Dedifferentiated amniotic fluid mesenchymal stem cell (primary cell): ENCODE results near the gene CCDC33.

Source experiments
- DNase-seq: peaks from one replicate; pipeline ENCODE4 v3.0.0-alpha.2; 2016; ENCODE audit errors: extremely low spot score

CCDC33 gene

DNA sequence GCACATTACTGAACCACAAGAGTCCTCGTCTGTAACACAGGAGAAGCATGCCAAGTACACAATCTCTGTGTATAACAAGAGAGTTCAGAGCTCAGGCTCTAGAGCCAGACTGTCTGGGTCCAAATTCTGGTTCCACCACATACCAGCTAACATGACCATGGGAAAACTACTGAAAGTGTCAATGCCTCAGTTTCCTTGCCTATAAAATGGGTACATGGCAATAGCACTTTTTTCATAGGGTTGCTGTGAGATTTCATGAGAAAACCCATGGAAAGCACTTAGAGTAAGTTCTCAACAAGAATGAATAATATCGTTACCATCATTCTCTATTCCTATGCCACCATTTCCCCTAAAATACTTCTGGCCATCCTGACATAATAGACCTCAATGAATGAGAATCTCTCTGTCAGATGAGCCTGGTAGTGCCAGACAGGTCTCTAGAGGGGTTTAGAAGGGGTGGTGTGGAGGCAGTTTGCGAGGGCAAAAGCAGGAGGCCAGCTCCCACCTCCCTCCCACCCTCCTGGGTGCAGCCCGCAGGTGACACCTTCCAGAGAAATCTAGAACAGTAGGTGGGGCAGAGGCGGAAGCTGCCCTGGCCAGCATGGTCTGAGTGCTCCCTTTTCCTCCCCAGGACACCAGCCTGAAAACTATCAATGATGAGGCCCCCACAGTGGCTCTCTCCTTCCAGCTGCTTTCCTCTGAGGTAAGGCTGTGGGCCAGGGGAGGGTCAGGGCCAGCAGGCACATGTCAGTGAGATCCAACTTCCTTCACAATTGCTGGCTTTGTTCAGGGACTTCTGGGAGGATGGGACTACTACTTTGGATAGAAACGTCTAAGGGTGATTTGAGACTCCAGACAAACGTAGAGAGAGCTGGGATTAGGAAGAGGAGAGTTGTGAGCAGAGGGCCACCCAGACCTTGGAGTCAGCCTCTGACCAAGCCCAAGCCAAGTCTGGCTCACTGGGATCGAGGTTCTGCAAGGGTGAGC is 45.3 kb downstream of the CCDC33 start:
- no peak for DNase-seq

DNA sequence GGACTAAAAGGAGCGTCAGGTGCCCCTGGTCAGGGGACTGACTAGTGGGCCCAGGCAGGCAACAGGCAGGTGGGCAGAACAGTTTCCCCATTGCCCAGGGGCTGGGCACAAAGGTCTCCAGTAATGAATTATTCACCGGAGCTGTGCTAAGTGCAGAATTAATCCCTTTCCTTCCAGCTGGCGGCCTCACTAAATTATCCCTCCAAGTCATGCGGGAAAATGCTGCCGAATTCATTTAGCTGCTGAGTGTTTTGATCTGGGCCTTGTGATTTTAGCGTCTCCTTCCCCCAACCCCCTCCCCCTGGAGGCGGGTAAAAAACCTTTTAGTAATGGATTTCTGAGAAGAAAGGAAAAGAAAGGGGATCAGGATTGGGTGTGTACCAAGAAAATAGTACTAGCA is 47.2 kb downstream of the CCDC33 start:
- DNase-seq: no peak

DNA sequence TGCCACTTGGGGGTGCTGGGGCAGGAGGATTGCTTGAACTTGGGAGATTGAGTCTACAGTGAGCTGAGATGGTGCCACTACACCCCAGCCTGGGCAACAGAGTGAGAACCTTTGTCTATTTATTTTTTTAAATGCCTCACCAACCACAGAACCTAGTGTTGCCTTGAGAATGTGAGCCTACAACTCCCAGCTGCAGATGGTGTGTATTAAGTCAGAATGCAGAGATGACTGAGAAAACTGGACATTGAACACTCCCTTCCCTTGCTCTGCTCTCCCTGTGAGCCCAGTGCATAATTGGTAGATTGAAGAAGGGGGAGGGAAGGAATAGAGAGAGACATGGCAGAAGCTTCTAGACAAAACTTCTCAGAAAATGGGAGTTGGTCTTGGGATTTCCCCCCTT is 53.5 kb downstream of the CCDC33 start:
- DNase-seq: no peak

DNA sequence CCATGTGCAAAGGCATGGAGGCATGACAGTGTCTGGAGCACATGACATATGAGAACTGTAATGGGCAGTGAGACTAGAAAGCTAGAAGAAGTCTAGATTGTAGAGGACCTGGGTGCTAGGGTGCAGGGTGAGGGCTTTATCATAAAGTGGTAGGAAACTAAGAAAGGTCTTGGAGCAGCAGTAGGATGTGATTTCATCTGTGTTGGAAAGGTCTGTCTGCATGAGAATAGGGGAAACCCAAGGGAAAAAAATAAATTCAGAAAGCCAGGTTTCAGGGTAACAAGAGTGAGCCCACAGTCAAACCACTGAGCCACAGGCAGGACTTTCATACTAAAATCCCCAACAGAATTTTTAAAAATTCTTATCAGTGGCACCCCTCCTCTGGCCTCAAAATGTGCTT is 54.5 kb downstream of the CCDC33 start:
- no peak for DNase-seq

DNA sequence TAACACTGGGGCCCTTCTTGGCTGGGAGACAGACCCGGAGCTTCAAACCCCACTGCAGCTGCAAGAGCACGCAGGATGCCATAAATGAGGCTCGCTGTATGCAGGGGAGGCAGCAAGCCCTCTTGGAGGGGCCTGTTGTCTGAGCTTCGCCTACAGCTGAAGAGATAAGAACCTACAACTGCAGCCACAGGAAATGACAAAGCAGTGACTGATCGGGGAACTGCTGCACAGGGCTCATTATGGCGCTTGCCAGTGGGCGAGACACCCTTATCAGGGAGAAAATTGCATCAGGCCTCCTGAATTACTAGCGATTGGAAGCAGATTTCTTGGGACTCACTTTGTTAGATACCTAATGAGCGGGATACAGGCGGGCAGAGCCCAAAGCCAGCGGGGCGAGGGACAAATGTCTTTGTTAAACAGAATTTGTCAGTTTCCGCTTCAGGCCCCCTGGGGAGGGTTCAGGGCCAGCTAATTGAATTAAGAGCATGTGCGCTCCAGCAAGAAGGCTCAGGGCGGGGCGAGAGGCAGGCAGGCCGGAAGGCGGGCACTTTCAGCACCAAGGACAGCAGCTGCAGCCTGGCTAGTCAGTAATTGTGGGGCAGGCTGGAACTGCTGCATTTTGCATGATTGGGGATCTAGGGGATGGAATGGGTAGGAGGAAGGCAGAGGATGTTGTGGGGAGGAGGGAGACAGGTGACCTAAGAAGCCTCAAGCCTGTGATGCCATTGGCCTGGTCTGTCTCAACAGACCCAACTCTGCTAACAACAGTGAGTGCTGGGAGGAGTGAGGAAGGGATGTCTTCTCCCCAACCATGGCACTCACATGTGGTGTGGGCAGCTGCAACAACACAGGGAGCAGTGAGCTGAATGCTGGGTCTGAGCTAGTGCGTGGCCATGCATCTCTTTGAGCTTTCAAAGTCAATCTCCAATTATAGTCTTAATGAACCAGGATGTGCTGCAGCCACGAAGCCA is 55.3 kb downstream of the CCDC33 start:
- DNase-seq: peak; percentile 70

DNA sequence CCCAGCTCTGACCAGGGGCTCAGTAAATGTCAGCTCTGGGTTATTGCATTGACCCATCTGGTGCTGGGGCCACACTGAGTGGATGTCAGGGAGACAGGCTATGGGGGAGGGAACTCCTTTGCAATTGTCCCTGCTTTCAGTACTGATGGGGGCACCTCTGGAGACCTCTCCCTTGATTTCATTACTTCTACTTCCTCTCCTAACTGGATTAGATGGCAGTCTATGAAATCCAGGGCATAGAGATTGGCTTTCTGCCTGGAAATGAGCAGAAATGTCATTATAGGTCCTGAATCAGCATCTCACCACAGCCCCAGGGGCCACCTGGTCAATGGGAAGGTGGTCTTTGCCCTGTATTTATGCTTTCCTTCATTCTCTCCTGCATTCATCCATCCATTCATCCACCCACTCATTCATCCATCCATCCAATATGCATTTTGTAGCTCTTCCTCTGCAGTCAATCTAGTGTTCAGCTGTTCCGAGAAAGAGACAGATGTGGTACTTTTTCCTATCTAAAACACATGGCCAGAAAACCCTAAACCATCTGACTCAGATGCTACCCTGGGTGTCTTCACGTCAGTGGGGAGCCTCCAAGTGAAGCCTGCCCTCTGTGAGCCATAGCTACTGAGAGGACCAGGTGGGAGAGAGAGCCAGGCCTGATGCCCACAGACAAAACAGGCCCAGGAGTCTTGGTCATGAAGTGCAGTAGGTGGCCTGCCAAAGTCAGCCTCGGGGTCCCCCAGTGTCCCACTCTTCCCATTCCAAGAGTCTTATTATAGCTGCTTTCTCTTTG is 57.1 kb downstream of the CCDC33 start:
- no peak for DNase-seq

DNA sequence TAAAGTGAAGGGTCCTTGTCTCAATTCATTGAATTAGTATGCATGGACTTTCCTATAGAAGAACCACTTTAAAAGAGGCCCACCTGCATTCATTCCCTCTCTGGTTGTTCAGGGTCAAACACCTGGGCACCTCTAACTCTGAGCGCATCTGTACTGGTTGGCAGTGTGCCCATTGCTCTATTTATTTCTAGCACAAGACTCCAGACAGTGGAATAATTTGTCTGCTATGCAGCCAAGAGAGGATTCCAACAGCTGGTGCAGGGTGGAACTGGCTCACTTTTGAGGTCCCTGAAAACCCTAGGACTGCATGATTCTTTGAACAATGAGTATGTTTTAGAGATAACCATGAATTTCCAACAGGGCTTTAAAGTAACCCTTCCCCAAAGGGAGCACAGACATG is 57.9 kb downstream of the CCDC33 start:
- no peak for DNase-seq

DNA sequence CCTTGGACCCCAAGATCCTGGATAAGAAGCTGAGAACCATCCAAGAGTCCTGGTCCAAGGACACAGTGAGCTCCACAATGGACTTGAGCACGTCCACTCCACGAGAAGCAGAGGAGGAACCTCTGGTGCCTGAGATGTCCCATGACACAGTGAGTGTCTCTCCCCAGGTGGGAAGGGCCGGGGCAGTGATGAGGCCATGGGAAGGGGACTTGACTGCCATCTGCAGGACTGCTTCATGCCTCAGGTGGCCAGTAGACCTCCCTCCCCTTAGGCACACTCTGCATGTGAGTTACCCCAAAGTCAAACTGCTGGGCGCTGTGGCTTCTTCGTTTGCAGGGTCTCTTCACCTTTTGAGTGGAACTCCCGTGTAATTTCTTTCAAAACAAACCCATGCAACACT is 59.7 kb downstream of the CCDC33 start:
- no peak for DNase-seq

DNA sequence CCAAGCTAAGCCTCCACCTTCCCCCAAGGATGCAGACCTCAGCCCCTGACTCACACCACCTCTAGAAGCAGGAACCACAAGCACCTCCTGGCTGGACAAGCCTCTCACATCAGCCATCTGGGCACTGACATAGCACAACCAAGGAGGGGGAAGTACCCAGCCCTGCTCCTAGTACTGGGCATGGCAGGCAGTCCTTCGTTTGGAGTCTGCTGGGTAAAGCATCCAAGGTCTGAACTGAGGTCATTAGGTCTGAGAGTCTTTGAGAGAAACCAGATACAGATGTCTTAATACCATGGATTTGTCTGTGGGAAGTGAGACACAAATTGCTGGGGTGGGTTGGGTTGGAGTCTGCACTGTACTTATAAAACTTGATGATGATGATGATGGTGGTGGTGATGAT is 61.8 kb downstream of the CCDC33 start:
- DNase-seq: no peak

DNA sequence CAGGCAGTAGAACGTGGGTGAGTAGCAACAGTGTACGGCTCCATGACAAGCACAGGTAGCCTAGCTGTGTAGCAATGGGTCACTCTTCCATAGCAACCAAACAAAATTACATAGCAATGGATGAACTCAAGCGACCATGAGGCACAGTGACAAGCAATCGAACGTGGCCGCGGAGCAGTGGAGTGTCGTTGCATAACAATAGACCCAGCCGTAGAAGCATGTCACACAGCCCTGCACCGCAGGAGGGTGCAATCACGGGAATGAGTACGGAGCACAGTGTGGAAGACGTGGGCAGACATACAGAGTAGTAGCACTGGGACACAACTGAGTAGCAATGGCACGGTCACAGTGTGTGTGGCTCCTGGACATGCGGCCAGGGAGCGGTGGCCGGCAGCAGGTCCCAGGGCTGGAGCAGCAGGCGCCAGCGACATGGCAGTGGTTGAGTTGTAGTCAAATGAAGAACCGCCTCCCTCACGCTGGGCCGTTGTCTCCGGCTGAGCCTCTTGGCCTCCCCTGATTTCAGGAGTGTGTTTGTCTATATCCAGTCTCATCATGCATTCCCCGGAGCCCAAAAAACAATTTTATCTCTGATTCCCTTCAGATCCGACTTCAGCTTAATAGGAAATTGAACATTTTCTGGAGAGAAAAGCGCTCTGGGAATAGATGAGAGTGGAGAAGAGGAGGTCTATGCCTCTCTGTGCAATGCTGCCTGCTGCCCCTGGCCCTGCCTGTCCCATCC is 64.1 kb downstream of the CCDC33 start:
- DNase-seq: no peak

DNA sequence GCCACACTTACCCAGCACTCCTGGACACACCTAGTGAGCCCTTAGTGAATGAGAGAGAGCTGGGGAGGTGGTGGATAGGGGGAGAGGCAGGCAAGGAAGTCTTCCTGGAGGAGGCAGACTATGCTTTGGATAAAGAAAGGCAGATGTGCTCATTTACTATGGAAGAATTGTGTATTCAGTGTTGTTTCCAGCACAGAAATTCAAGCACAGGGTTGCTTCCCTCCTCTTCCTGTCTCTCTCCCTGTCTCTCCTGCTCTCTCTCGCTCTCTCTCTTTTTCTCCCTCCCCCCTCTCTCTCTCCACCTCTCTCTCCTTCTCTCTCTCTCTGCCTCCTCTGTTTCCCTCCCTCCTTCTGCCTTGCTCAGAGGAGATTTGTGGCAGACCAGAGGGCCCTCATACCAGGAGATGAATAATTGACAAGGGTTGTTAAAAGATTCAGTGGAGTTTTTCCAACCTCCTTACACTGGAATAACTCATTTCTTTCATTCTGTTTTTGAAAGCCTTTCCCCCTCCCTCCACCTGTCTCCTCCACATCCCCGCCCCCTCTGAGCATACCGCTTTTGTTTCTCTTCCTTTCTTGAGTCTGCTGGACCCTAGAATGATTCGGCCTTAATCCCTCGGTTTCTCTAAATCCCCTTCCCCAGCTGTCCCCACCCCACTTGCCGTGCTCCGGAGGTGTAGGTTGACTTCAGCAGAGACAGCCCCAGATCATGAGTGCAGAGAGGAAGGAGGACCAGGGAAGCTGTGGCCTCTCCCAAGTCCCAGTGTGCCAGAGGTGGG is 65.6 kb downstream of the CCDC33 start:
- no peak for DNase-seq

DNA sequence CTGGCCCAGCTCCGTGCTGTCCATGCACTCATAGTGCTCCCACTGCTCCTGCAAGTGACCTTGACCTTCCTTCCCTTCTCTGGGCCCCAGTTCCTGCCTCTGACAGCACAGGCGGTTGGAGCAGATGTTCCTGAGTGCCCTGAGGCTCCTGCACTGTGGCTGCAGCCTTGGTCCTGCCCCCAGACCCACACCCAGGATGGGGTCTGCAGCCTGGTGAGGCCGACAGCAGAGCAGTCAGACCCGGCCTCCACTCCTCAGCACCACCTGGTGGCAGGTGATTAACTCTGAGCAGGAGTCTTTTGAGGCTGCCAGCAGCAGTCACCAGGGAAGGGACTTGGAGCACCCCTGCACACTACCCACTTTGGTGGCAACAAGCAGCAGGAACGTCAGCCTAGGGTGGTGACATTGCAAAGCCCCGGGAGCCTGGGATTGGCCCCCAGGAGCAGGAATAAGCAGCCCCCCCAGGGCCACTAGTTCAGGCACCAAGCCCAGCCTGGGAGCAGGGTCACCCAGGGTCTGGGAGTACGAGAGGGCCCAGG is 66.8 kb downstream of the CCDC33 start:
- no peak for DNase-seq

DNA sequence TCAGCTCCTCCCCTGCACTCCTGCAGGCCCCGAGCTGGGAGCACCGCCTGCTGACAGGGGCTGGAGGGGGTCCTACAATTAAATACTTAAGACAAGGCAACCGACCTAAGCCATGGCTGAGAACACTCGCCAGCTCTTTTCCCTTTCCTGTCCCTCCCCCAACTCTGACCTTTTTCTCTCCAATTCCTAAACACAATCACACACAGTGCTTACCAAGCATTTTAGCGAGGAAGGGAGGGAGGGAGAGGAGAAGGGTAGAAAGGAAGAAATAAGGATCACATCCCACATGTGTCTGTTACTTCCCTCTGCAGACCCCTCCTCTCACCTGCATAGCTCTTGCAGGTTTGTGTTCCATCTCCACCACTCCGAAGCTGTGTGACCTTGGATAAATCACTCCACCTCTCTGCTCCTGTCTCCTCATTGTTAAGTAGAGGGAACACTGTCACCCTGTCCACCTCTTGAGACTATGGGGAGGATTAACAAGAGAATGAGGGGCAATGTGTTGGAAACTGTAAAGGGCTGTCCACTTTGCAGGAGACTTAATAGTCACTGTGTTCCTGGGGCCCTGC is 67.7 kb downstream of the CCDC33 start:
- DNase-seq: no peak

DNA sequence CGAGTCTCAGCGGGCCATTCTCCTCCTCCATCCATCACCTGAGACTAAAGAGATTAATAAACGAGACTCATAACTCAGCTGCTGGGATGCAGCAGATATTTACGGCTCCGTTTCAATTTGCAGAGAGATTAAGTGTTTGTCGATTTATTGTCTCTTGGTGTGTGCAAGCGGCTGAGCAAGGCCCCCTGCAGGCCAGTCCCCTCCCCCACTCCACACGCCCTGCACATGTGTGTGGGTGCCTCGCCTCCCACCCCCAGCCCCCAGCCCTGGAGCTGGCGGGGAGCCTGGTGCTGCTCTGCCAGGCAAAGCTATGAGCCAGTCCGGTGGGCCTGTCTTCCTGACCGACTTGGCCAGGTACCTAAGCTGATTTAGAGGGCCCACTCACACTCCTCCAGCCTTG is 68.3 kb downstream of the CCDC33 start:
- DNase-seq: no peak

DNA sequence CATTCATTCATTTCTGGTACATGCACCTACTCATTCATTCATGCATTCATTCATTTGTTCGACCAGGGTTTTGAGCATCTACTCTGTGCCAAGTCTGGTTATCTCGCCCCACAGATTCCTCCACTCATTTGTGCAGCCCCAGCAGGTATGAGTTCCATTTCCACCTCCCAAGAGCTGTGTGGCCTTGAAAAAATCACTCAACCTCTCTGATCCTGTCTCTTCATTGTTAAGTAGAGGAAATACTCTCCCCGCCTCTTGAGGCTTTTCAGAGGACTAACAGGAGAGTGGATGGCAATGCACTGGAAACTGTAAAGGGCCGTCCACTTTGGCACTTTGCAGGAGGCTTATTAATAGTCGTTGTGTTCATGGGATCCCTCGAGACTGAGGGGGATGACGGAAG is 69.6 kb downstream of the CCDC33 start:
- no peak for DNase-seq

DNA sequence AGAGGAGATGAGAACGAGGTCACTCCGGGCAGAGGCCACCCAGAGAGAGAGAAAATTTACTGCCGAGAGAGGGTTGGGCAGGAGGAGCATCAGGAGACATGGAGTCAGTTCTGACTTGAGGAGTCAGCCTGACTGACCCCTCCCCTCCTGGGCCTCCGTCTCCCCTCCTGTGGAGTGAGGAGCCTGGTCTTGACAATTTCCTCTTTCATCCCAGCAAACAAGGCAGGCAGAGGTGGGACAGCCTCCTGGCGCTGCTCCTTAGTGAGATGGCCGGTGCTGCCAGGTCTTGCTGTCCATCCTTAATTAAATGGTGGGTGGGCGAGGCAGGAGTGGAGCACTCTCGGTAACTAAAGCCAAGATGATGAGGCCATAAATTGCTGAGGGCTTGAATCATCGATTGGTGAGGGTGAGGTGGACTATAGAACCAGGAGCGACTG is 70.7 kb downstream of the CCDC33 start:
- DNase-seq: no peak

DNA sequence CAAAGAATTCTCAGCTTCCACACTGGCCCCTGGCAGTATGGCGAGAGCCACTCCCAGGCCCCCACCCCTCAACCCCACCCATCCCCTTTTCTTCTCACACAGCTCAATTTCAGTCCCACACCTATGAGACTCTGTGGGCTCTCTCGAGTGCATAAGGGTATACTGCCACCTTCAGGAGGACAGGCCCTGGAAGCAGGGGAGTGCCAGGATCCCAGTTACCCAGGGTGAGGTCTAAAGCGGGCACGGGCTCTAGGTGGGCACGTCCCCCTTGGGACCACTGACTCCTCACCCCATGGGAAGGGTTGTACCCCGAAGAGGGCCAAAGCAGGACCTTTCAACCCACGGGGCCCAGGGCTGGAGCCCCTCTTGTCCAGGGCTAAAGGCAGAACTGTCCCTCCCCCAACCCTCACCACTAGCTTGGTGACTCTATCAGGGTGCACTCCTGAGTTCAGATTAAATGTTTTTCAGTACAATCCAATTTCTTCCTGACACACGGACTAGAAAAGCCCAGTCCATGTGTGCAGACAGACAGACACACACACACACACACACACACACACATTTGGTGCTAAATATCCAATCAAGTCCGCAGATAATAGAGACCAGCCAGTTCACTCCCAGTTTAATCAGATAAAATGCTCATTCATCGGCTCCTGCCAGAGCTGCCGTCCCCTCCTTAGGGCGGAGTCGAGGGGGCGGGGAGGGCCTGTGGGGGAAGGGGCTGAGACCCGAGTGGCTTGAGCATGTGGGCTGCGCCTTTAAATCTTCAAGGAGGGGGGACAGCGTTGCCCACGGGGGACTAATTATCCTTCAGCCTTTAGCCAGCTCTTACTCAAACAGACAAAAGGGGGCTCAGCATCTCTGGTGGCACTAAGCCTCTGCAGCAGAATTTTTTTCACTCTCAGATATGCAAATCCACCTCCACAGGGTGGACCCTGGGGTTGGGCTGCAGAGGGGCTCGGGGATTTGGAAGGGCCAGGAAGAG is 72.0 kb downstream of the CCDC33 start:
- DNase-seq: peak; percentile 48

DNA sequence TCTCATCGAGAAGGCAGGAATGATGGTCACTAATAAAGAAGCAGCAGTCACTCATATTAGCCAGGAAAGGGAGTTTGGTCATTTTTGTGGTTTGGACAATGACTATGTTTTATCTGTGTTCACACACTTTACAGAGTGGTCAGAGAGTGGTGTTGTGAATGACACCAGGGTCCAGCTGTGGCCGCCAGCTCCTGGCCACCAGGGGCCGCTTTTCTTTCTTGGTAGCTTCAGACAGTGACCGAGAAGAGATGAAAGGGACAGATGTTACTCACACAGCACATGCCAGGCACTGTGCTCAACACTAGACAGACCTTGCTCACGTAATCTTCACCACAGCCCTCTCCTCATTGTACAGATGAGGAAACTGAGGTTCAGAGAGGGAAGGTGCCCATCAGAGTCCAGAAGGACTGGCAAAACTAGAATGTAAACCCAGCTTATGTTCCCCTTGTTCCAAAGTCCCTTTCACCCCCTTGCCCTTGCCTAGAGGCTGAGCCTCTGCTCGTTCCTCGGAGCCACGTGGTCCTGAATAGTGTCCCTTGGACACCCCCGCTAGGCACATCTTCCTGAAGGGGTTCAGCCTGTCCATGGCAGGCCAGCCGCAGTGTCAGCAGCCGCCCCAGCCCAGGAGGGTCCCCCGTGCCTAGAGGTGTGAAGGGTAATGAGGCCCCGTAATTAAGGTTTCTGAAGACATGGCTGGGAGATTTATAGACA is 75.8 kb downstream of the CCDC33 start:
- no peak for DNase-seq
